GM23338 (cell line): Measurements from ENCODE around the gene COL4A1. TPM values are rescaled to one million over a fixed set of nuclear protein-coding genes. Genes with fewer than 3 reads are reported as not detected.

Experiments
- ATAC-seq: fragments of 200-7000 bp; cut with Tn5 transposase; 3 replicates; pipeline ENCODE4 v1.9.1; 2020
- DNase-seq: peaks from one replicate; pipeline ENCODE4 v3.0.0-alpha.2; 2015; ENCODE audit warnings: low spot score
- H2AFZ ChIP-seq: fragments of 200-600 bp; sonication (generic); 2 replicates; pipeline ENCODE4 v1.8.0; 2016; ENCODE audit warnings: antibody characterized with exemption, mild to moderate bottlenecking, moderate library complexity
- H3F3A ChIP-seq: fragments of 200-600 bp; sonication (generic); replicated peaks from 2 replicates; pipeline ENCODE4 v1.8.0; 2017; ENCODE audit warnings: antibody characterized with exemption, mixed run types, low read depth
- H3K27ac ChIP-seq: fragments of 200-600 bp; sonication (generic); 2 replicates; pipeline ENCODE4 v1.6.1; 2016; ENCODE audit warnings: low read depth
- H3K27me3 ChIP-seq: fragments of 200-600 bp; sonication (generic); 2 replicates; pipeline ENCODE4 v1.8.0; 2016; ENCODE audit warnings: mild to moderate bottlenecking, mixed run types, moderate library complexity; ENCODE audit not compliant: insufficient read depth
- H3K36me3 ChIP-seq: fragments of 200-600 bp; sonication (generic); 2 replicates; pipeline ENCODE4 v1.8.0; 2016; ENCODE audit warnings: mild to moderate bottlenecking; ENCODE audit not compliant: insufficient read depth
- H3K4me1 ChIP-seq: fragments of 200-600 bp; sonication (generic); 2 replicates; pipeline ENCODE4 v1.8.0; 2016; ENCODE audit warnings: mild to moderate bottlenecking, moderate library complexity; ENCODE audit not compliant: insufficient read depth
- H3K4me2 ChIP-seq: fragments of 200-600 bp; sonication (generic); 2 replicates; pipeline ENCODE4 v1.7.1; 2017; ENCODE audit warnings: mixed run types
- H3K4me3 ChIP-seq: fragments of 200-600 bp; sonication (generic); 2 replicates; pipeline ENCODE4 v1.6.1; 2016; ENCODE audit warnings: mixed run types
- H3K79me2 ChIP-seq: fragments of 200-600 bp; sonication (generic); replicated peaks from 2 replicates; pipeline ENCODE4 v1.8.0; 2017; ENCODE audit warnings: mild to moderate bottlenecking; ENCODE audit not compliant: insufficient read depth
- H3K9me2 ChIP-seq: fragments of 200-600 bp; sonication (generic); 2 replicates; pipeline ENCODE4 v1.8.0; 2017; ENCODE audit not compliant: insufficient read depth
- H4K20me1 ChIP-seq: fragments of 200-600 bp; sonication (generic); replicated peaks from 2 replicates; pipeline ENCODE4 v1.8.0; 2017; ENCODE audit warnings: mild to moderate bottlenecking; ENCODE audit not compliant: insufficient read depth
- H3K27ac Mint-ChIP-seq: 2 replicates; pipeline ENCODE4 v1.8.0; 2020; ENCODE audit warnings: inconsistent platforms, mild to moderate bottlenecking, moderate library complexity, mixed read lengths
- H3K27me3 Mint-ChIP-seq: 3 replicates; pipeline ENCODE4 v1.8.0; 2022; ENCODE audit warnings: low read depth, mild to moderate bottlenecking, moderate library complexity, mixed read lengths, inconsistent platforms; ENCODE audit not compliant: insufficient read depth, poor library complexity
- H3K36me3 Mint-ChIP-seq: 3 replicates; pipeline ENCODE4 v1.8.0; 2021; ENCODE audit warnings: low read depth, mild to moderate bottlenecking, inconsistent platforms, moderate library complexity, mixed read lengths
- H3K4me1 Mint-ChIP-seq: 3 replicates; pipeline ENCODE4 v1.8.0; 2020; ENCODE audit warnings: mild to moderate bottlenecking, inconsistent platforms, mixed read lengths
- H3K4me3 Mint-ChIP-seq: 3 replicates; pipeline ENCODE4 v1.8.0; 2021; ENCODE audit warnings: moderate library complexity, mild to moderate bottlenecking, inconsistent platforms, mixed read lengths
- H3K9me3 Mint-ChIP-seq: 3 replicates; pipeline ENCODE4 v1.8.0; 2020; ENCODE audit warnings: moderate library complexity, mild to moderate bottlenecking, inconsistent platforms, mixed read lengths
- EZH2 ChIP-seq: fragments of 200-600 bp; sonication (generic); IDR thresholded peaks from one replicate; pipeline ENCODE4 v1.8.0; 2017; ENCODE audit warnings: antibody characterized with exemption, mild to moderate bottlenecking, low read depth; ENCODE audit not compliant: unreplicated experiment
- JUNB ChIP-seq: IDR thresholded peaks from one replicate; pipeline ENCODE4 v1.6.1; 2016; ENCODE audit warnings: antibody characterized with exemption; ENCODE audit not compliant: unreplicated experiment
- NANOG ChIP-seq: IDR thresholded peaks from 2 replicates; pipeline ENCODE4 v1.6.1; 2016; ENCODE audit warnings: antibody characterized with exemption, borderline replicate concordance
- POLR2AphosphoS5 ChIP-seq: IDR thresholded peaks from 2 replicates; pipeline ENCODE4 v1.6.1; 2016; ENCODE audit warnings: antibody characterized with exemption, low read depth
- REST ChIP-seq: IDR thresholded peaks from one replicate; pipeline ENCODE4 v1.6.1; 2018; ENCODE audit warnings: antibody characterized with exemption; ENCODE audit not compliant: unreplicated experiment
- ZNF114 ChIP-seq: fragments of 250-450 bp; sonication (Bioruptor Pico); IDR thresholded peaks from 2 replicates; pipeline ENCODE4 v1.5.0; 2020; ENCODE audit warnings: mild to moderate bottlenecking, moderate library complexity
- polyA plus RNA-seq: library from polyadenylated mRNA; unstranded; fragments of >200 nt; fragmentation: Nextera tagmentation; extraction: Ambion mirVana; gene quantifications from 2 replicates; pipeline ENCODE4 v1.2.1, GENCODE V29; 2016
- total RNA-seq: library from RNA; depleted of rRNA; stranded (reverse); fragments of >200 nt; shearing (Covaris generic); gene quantifications from 2 replicates; pipeline ENCODE4 v1.2.3, GENCODE V29; 2014
- TF ChIP-seq, protein P1 (sequence below), 2 experiments: fragments of 200-600 bp in 1 of 2; sonication (generic) in 1 of 2; conservative IDR thresholded peaks; 2 replicates each; pipeline versions ENCODE4 v1.5.1 to v1.6.1; 2016 to 2017; ENCODE audit warnings: antibody characterized with exemption in 2 of 2, low read depth in 2 of 2, mild to moderate bottlenecking in 2 of 2, moderate library complexity in 1 of 2
- TF ChIP-seq, protein P2 (sequence below): fragments of 250-450 bp; sonication (Bioruptor Pico); IDR thresholded peaks from 2 replicates; pipeline ENCODE4 v1.5.0; 2020; ENCODE audit warnings: mild to moderate bottlenecking, moderate library complexity

COL4A1 gene
- total and polyA plus RNA-seq, 2 experiments from 2014 or later, result 39.1 to 110 TPM

DNA sequence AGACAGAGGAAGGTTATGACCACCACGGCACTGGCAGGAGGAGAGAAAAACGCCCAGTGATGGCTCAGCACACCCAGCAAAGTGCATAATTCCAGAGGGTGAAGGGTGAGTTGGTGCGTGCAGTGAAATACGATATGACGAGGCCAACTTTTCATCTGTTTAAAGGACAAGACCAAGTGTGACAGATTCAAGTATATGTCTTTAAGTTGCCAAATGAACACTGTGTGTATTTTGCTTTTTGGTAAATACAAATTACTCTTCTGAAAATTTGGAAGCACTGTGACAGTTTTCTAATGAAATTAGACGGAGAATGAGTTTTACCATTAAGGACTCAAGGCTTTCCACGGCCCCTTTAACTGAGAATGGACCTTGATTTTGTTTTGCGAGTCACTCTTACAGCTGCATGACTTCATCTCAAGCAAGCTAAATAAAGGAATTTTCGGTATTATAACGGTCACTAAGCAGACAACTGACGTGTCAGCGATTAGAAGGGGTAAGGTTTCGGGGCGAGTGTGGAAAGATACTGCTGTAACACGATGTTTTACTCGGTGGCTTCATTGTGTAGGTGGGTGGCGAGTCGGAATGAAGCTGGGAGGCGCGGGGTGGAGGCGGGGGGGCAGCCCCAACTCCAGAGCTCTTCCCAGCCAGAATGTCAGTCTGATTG, 23.0 kb upstream of the COL4A1 start (continued):
- TF ChIP-seq REST (no peak), ZNF114 (CRISPR knock-in tag) (no peak), NANOG (no peak), POLR2AphosphoS5 (no peak), EZH2 (no peak), JUNB (no peak)
- TF ChIP-seq, protein P1, sequence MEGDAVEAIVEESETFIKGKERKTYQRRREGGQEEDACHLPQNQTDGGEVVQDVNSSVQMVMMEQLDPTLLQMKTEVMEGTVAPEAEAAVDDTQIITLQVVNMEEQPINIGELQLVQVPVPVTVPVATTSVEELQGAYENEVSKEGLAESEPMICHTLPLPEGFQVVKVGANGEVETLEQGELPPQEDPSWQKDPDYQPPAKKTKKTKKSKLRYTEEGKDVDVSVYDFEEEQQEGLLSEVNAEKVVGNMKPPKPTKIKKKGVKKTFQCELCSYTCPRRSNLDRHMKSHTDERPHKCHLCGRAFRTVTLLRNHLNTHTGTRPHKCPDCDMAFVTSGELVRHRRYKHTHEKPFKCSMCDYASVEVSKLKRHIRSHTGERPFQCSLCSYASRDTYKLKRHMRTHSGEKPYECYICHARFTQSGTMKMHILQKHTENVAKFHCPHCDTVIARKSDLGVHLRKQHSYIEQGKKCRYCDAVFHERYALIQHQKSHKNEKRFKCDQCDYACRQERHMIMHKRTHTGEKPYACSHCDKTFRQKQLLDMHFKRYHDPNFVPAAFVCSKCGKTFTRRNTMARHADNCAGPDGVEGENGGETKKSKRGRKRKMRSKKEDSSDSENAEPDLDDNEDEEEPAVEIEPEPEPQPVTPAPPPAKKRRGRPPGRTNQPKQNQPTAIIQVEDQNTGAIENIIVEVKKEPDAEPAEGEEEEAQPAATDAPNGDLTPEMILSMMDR (conservative IDR thresholded peaks at IDR 0.05; ENCODE audit: low read depth in 2 of 2), result no peak

DNA sequence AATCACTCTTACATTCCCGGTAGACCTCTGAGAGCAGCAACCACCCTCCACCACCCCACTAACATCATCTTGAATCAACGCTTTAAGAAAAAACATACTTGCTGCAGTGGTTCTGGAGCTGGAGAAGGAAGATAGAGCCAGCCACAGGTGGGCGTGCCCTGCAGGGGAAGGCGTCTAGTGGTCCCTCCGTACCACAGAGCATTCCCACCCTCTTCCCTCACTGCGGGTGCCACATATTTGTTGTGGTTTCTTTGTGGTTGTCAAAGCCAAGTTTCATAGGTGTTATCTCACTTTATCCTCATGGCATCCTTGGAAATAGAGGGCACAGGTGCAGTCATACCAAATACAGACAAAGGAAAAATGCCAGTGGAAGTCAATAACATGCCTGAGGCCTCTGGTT, 22.3 kb upstream of the COL4A1 start:
- no peak overlapping the region for H3K4me3 ChIP-seq
- H3K36me3 ChIP-seq, result no peaks in the 10 kb centered on the region
- H3K4me3 Mint-ChIP-seq, result no peak overlapping the region
- ATAC-seq (no peak), DNase-seq (no peak)
- H3K27ac Mint-ChIP-seq, result no peak overlapping the region
- peaks cover 46% of the 10 kb centered on the region for H3K79me2 ChIP-seq
- H3K27me3 ChIP-seq, result no peaks in the 10 kb centered on the region
- H3K27ac ChIP-seq, result no peak overlapping the region
- H2AFZ ChIP-seq, result no peak overlapping the region
- TF ChIP-seq, protein P2, sequence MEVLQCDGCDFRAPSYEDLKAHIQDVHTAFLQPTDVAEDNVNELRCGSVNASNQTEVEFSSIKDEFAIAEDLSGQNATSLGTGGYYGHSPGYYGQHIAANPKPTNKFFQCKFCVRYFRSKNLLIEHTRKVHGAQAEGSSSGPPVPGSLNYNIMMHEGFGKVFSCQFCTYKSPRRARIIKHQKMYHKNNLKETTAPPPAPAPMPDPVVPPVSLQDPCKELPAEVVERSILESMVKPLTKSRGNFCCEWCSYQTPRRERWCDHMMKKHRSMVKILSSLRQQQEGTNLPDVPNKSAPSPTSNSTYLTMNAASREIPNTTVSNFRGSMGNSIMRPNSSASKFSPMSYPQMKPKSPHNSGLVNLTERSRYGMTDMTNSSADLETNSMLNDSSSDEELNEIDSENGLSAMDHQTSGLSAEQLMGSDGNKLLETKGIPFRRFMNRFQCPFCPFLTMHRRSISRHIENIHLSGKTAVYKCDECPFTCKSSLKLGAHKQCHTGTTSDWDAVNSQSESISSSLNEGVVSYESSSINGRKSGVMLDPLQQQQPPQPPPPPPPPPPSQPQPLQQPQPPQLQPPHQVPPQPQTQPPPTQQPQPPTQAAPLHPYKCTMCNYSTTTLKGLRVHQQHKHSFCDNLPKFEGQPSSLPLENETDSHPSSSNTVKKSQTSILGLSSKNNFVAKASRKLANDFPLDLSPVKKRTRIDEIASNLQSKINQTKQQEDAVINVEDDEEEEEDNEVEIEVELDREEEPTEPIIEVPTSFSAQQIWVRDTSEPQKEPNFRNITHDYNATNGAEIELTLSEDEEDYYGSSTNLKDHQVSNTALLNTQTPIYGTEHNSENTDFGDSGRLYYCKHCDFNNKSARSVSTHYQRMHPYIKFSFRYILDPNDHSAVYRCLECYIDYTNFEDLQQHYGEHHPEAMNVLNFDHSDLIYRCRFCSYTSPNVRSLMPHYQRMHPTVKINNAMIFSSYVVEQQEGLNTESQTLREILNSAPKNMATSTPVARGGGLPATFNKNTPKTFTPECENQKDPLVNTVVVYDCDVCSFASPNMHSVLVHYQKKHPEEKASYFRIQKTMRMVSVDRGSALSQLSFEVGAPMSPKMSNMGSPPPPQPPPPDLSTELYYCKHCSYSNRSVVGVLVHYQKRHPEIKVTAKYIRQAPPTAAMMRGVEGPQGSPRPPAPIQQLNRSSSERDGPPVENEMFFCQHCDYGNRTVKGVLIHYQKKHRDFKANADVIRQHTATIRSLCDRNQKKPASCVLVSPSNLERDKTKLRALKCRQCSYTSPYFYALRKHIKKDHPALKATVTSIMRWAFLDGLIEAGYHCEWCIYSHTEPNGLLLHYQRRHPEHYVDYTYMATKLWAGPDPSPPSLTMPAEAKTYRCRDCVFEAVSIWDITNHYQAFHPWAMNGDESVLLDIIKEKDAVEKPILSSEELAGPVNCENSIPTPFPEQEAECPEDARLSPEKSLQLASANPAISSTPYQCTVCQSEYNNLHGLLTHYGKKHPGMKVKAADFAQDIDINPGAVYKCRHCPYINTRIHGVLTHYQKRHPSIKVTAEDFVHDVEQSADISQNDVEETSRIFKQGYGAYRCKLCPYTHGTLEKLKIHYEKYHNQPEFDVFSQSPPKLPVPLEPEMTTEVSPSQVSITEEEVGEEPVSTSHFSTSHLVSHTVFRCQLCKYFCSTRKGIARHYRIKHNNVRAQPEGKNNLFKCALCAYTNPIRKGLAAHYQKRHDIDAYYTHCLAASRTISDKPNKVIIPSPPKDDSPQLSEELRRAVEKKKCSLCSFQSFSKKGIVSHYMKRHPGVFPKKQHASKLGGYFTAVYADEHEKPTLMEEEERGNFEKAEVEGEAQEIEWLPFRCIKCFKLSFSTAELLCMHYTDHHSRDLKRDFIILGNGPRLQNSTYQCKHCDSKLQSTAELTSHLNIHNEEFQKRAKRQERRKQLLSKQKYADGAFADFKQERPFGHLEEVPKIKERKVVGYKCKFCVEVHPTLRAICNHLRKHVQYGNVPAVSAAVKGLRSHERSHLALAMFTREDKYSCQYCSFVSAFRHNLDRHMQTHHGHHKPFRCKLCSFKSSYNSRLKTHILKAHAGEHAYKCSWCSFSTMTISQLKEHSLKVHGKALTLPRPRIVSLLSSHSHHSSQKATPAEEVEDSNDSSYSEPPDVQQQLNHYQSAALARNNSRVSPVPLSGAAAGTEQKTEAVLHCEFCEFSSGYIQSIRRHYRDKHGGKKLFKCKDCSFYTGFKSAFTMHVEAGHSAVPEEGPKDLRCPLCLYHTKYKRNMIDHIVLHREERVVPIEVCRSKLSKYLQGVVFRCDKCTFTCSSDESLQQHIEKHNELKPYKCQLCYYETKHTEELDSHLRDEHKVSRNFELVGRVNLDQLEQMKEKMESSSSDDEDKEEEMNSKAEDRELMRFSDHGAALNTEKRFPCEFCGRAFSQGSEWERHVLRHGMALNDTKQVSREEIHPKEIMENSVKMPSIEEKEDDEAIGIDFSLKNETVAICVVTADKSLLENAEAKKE (CRISPR knock-in tag), result no peak
- TF ChIP-seq JUNB (no peak), NANOG (no peak)
- no peaks in the 10 kb centered on the region for H3F3A ChIP-seq
- H3K36me3 Mint-ChIP-seq, result peaks cover 6% of the 10 kb centered on the region; the same call in 1 of the 3 replicates
- no peaks in the 10 kb centered on the region for H3K9me3 Mint-ChIP-seq
- H3K4me1 ChIP-seq, result peaks cover 39% of the 10 kb centered on the region
- peaks cover 2% of the 10 kb centered on the region; the same call in 1 of the 2 replicates for H3K9me2 ChIP-seq
- peaks cover 5% of the 10 kb centered on the region for H3K27me3 Mint-ChIP-seq
- H4K20me1 ChIP-seq, result no peaks in the 10 kb centered on the region
- H3K4me1 Mint-ChIP-seq, result peaks cover 51% of the 10 kb centered on the region
- H3K4me2 ChIP-seq, result no peak overlapping the region
